B cell (primary cell): Measurements from ENCODE around the gene NHSL2. TPM values are rescaled to one million over a fixed set of nuclear protein-coding genes. Genes with fewer than 3 reads are reported as not detected.

Experiments
- ATAC-seq: fragments of 200-7000 bp; cut with Tn5 transposase; one replicate; pipeline ENCODE4 v1.10.0; 2021; ENCODE audit warnings: low read depth, mild to moderate bottlenecking, moderate number of reproducible peaks, moderate library complexity
- CTCF ChIA-PET: fragments of 350-600 bp; sonication (Branson Sonifier 250); formaldehyde crosslinking; loops from one replicate; lab custom pipeline; 2021; ENCODE audit warnings: antibody characterized with exemption, inconsistent platforms; lab: Charles Lee
- POLR2A ChIA-PET: fragments of 350-600 bp; sonication (Branson Sonifier 250); formaldehyde crosslinking; loops from one replicate; lab custom pipeline; 2021; ENCODE audit warnings: antibody characterized with exemption; lab: Charles Lee
- DNase-seq: peaks from one replicate; pipeline ENCODE4 v3.0.0; 2013
- H2AFZ ChIP-seq: 2 replicates; pipeline ENCODE4 v1.6.1; 2012; ENCODE audit warnings: mild to moderate bottlenecking, low read depth, low read length; ENCODE audit not compliant: insufficient read depth, poor library complexity, severe bottlenecking
- H3K27ac ChIP-seq, 2 donors: 1 replicate in 1 of 2; 2 replicates in 1 of 2; pipeline ENCODE4 v1.5.1; 2012 to 2013; ENCODE audit warnings: low read length in 2 of 2, mild to moderate bottlenecking in 2 of 2, moderate library complexity in 1 of 2
- H3K27me3 ChIP-seq, 4 experiments: fragments of 200-600 bp in 1 of 4; sonication (generic) in 1 of 4; replicated peaks in 1 of 4; 1 replicate in 2 of 4; 2 replicates in 2 of 4; pipeline versions ENCODE4 v1.6.1 to v1.7.0; 2013 to 2016; ENCODE audit warnings: low read length in 3 of 4, mild to moderate bottlenecking in 2 of 4, mixed read lengths in 1 of 4, moderate library complexity in 1 of 4; ENCODE audit not compliant: insufficient read depth in 4 of 4, control insufficient read depth in 3 of 4; ENCODE audit errors: control extremely low read depth in 1 of 4
- H3K36me3 ChIP-seq, 2 experiments: replicated peaks in 1 of 2; 1 replicate in 1 of 2; 2 replicates in 1 of 2; pipeline versions ENCODE4 v1.6.1 to v1.7.1; 2013; ENCODE audit warnings: low read length in 1 of 2; ENCODE audit not compliant: insufficient read depth in 2 of 2, control insufficient read depth in 1 of 2; ENCODE audit errors: control extremely low read depth in 1 of 2, extremely low read depth in 1 of 2
- H3K4me1 ChIP-seq, 2 donors: fragments of 200-600 bp in 1 of 2; sonication (generic) in 1 of 2; 1 replicate in 1 of 2; 2 replicates in 1 of 2; pipeline versions ENCODE4 v1.5.1 to v1.6.1; 2013 to 2017; ENCODE audit warnings: low read length in 2 of 2; ENCODE audit not compliant: control insufficient read depth in 2 of 2, insufficient read depth in 2 of 2
- H3K4me2 ChIP-seq: replicated peaks from 2 replicates; pipeline ENCODE3; 2012; ENCODE audit warnings: mild to moderate bottlenecking, low read depth, low read length; ENCODE audit not compliant: poor library complexity, severe bottlenecking
- H3K4me3 ChIP-seq, 5 experiments: fragments of 200-600 bp in 1 of 5; sonication (generic) in 1 of 5; 1 replicate in 3 of 5; 2 replicates in 2 of 5; pipeline versions ENCODE4 v1.5.1 to v1.7.0; 2011 to 2016; ENCODE audit warnings: low read length in 4 of 5, mild to moderate bottlenecking in 4 of 5, low read depth in 2 of 5, control low read depth in 1 of 5, moderate library complexity in 1 of 5; ENCODE audit not compliant: insufficient read depth in 1 of 5; ENCODE audit errors: control extremely low read depth in 1 of 5, extremely low read depth in 1 of 5
- H3K79me2 ChIP-seq: fragments of 200-600 bp; sonication (generic); one replicate; pipeline ENCODE4 v1.6.0; 2016; ENCODE audit warnings: low read length; ENCODE audit not compliant: control insufficient read depth, insufficient read depth
- H3K9ac ChIP-seq: fragments of 200-600 bp; sonication (generic); 2 replicates; pipeline ENCODE4 v1.6.1; 2017; ENCODE audit warnings: mild to moderate bottlenecking, low read length, moderate library complexity
- H3K9me3 ChIP-seq, 3 donors: one replicate each; pipeline versions ENCODE4 v1.6.1 to v1.7.1; 2013; ENCODE audit warnings: low read length in 2 of 3; ENCODE audit not compliant: control insufficient read depth in 2 of 3, insufficient read depth in 1 of 3; ENCODE audit errors: control extremely low read depth in 1 of 3
- H4K20me1 ChIP-seq: 2 replicates; pipeline ENCODE4 v1.6.0; 2012; ENCODE audit warnings: mild to moderate bottlenecking, low read length; ENCODE audit not compliant: insufficient read depth, control insufficient read depth, poor library complexity, severe bottlenecking
- H3K27ac Mint-ChIP-seq: one replicate; pipeline ENCODE4 v1.8.0; 2021; ENCODE audit warnings: mixed read lengths
- H3K27me3 Mint-ChIP-seq: one replicate; pipeline ENCODE4 v1.8.0; 2021; ENCODE audit warnings: mixed read lengths
- H3K4me1 Mint-ChIP-seq: one replicate; pipeline ENCODE4 v1.8.0; 2021; ENCODE audit warnings: mixed read lengths
- H3K4me3 Mint-ChIP-seq: one replicate; pipeline ENCODE4 v1.8.0; 2021; ENCODE audit warnings: mixed read lengths
- H3K9me3 Mint-ChIP-seq: one replicate; pipeline ENCODE4 v1.8.0; 2022; ENCODE audit warnings: mixed read lengths; ENCODE audit not compliant: insufficient read depth
- CTCF ChIP-seq: fragments of 200-600 bp; IDR thresholded peaks from one replicate; pipeline ENCODE4 v1.8.0; 2022; ENCODE audit warnings: antibody characterized with exemption, mild to moderate bottlenecking
- EZH2 ChIP-seq: IDR thresholded peaks from 2 replicates; pipeline ENCODE4 v1.6.1; 2012; ENCODE audit warnings: borderline replicate concordance, low read depth, mild to moderate bottlenecking, moderate library complexity, low read length; ENCODE audit not compliant: insufficient read depth, poor library complexity, severe bottlenecking
- WGBS: methylation state at CpG from one replicate; pipeline ENCODE4 v1.1.5; 2013; ENCODE audit warnings: missing lambda C conversion rate; ENCODE audit not compliant: insufficient coverage; 5-methylcytosine and 5-hydroxymethylcytosine counted together
- intact Hi-C: fragments of 100-400 bp; cut with micrococcal nuclease; formaldehyde crosslinking; loops from one replicate; pipeline ENCODE4 v1.10.0; 2022
- polyA plus RNA-seq: library from polyadenylated mRNA; depleted of rRNA; stranded (reverse); fragments of >200 nt; gene quantifications from 2 replicates; pipeline ENCODE4 v1.2.3, GENCODE V29; 2012
- total RNA-seq, 2 donors: library from RNA; stranded (reverse); fragments of 120-200 nt in 1 of 2; gene quantifications; 1 replicate in 1 of 2; 2 replicates in 1 of 2; pipeline versions ENCODE4 v1.2.3 to v1.2.4, GENCODE V29; 2013 to 2022

NHSL2 gene
- total and polyA plus RNA-seq, 2 donors (not counting 1 experiment from before 2014, with no cell fraction given) = 0.16 to 1.7 TPM

GRCh38 chrX:72110876-72111708 is 200.4 kb downstream of the NHSL2 start:
- CTCF ChIA-PET = no interaction called here
- H3K9me3 ChIP-seq = no peaks in the 10 kb centered on the region
- H3K27ac Mint-ChIP-seq = no peak overlapping the region
- no peaks in the 10 kb centered on the region for H4K20me1 ChIP-seq
- no peak overlapping the region for H3K4me2 ChIP-seq
- ATAC-seq (no peak), DNase-seq (no peak)
- H3K9me3 Mint-ChIP-seq = no peaks in the 10 kb centered on the region
- H3K27me3 ChIP-seq = peaks cover 0 to 3% (median 0%) of the 10 kb centered on the region in 4 experiments
- TF ChIP-seq CTCF (no peak), EZH2 (no peak)
- no peaks in the 10 kb centered on the region for H3K36me3 ChIP-seq
- H3K4me1 Mint-ChIP-seq = peaks cover 18% of the 10 kb centered on the region
- H3K79me2 ChIP-seq = no peaks in the 10 kb centered on the region
- intact Hi-C loops = no loop called here
- 86% methylated on average over 5 of the region's 11 CpGs for WGBS
- POLR2A ChIA-PET = no interaction called here
- H3K4me3 ChIP-seq = no peak overlapping the region
- peaks cover 0 to 8% of the 10 kb centered on the region in 2 donors for H3K4me1 ChIP-seq
- H3K4me3 Mint-ChIP-seq = no peak overlapping the region
- no peak overlapping the region for H3K27ac ChIP-seq
- no peak overlapping the region for H2AFZ ChIP-seq
- H3K27me3 Mint-ChIP-seq = peaks cover 23% of the 10 kb centered on the region
- no peak overlapping the region for H3K9ac ChIP-seq

GRCh38 chrX:72113461-72113860 is 202.8 kb downstream of the NHSL2 start:
- H3K79me2 ChIP-seq = no peaks in the 10 kb centered on the region
- peaks cover 0 to 8% of the 10 kb centered on the region in 2 donors for H3K4me1 ChIP-seq
- no peak for DNase-seq
- Mint-ChIP-seq H3K4me3 (no peak overlapping the region), H3K4me1 (peaks cover 8% of the 10 kb centered on the region), H3K27me3 (peaks cover 16% of the 10 kb centered on the region), H3K9me3 (no peaks in the 10 kb centered on the region), H3K27ac (no peak overlapping the region)
- no peak overlapping the region for H3K4me2 ChIP-seq
- H3K36me3 ChIP-seq = no peaks in the 10 kb centered on the region
- ChIA-PET POLR2A (no interaction called here), CTCF (no interaction called here)
- intact Hi-C loops = no loop called here
- peaks cover 0 to 3% (median 0%) of the 10 kb centered on the region in 4 experiments for H3K27me3 ChIP-seq
- no peak for ATAC-seq
- TF ChIP-seq CTCF = no peak
- TF ChIP-seq EZH2 = no peak
- no peak overlapping the region for H3K27ac ChIP-seq
- 83% methylated on average over 2 of the region's 6 CpGs for WGBS
- no peak overlapping the region for H3K4me3 ChIP-seq
- no peak overlapping the region for H2AFZ ChIP-seq
- H3K9me3 ChIP-seq = no peaks in the 10 kb centered on the region
- no peaks in the 10 kb centered on the region for H4K20me1 ChIP-seq
- no peak overlapping the region for H3K9ac ChIP-seq
